ENCODE data around the gene SPINK5.

The SPINK5 gene

DNA sequence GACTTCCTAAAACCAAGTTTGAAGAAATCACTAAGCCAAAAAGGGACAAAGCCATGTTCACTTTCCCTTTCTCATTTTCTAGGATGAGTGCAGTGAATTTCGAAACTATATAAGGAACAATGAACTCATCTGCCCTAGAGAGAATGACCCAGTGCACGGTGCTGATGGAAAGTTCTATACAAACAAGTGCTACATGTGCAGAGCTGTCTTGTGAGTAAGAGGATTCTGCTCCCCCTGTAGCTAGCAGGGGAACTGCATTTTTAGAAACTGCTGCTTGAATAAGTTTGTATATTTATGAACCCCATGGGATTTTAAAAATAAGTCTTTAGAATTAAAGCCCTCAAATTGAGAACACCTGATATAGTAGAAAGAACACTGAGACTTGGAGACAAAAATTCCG, 61.9 kb downstream of the SPINK5 start:
- no peaks in the 10 kb centered on the region for H3K4me1 ChIP-seq (ENCODE audit: insufficient read depth, low read length)
- no peaks in the 10 kb centered on the region for H3K36me3 ChIP-seq (ENCODE audit: insufficient read depth, low read length)
- H2AFZ ChIP-seq (ENCODE audit: low read depth, low read length), result no peak overlapping the region
- no peaks in the 10 kb centered on the region for H3K9me3 ChIP-seq (ENCODE audit: low read length)
- no peak overlapping the region for H3K4me3 ChIP-seq (ENCODE audit: low read length)
- no peaks in the 10 kb centered on the region for H3K27me3 ChIP-seq (ENCODE audit: insufficient read depth, low read length)

GRCh38 chr5:148135091-148136048, 71.6 kb downstream of the SPINK5 start:
- Histone ChIP-seq H3K4me3 (ENCODE audit: low read length) (no peak overlapping the region), H3K4me1 (ENCODE audit: insufficient read depth, low read length) (no peaks in the 10 kb centered on the region), H3K27me3 (ENCODE audit: insufficient read depth, low read length) (peaks cover 2% of the 10 kb centered on the region), H3K9me3 (ENCODE audit: low read length) (no peaks in the 10 kb centered on the region), H2AFZ (ENCODE audit: low read depth, low read length) (no peak overlapping the region), H3K36me3 (ENCODE audit: insufficient read depth, low read length) (no peaks in the 10 kb centered on the region)

- H3K36me3 ChIP-seq (ENCODE audit: insufficient read depth, low read length), result no peaks in the 10 kb centered on the region
- no peak overlapping the region for H3K4me3 ChIP-seq (ENCODE audit: low read length)
- H3K27me3 ChIP-seq (ENCODE audit: insufficient read depth, low read length), result peaks cover 2% of the 10 kb centered on the region
- H3K4me1 ChIP-seq (ENCODE audit: insufficient read depth, low read length), result no peaks in the 10 kb centered on the region
- no peak overlapping the region for H2AFZ ChIP-seq (ENCODE audit: low read depth, low read length)
- no peaks in the 10 kb centered on the region for H3K9me3 ChIP-seq (ENCODE audit: low read length)
These were observed 77.1 kb downstream of the SPINK5 start for GRCh38 chr5:148140846-148141245.

- H2AFZ ChIP-seq (ENCODE audit: low read depth, low read length), result no peak overlapping the region
- H3K4me1 ChIP-seq (ENCODE audit: insufficient read depth, low read length), result no peaks in the 10 kb centered on the region
- H3K4me3 ChIP-seq (ENCODE audit: low read length), result no peak overlapping the region
- no peaks in the 10 kb centered on the region for H3K36me3 ChIP-seq (ENCODE audit: insufficient read depth, low read length)
- H3K9me3 ChIP-seq (ENCODE audit: low read length), result no peaks in the 10 kb centered on the region
- H3K27me3 ChIP-seq (ENCODE audit: insufficient read depth, low read length), result peaks cover 2% of the 10 kb centered on the region
These were observed 77.9 kb downstream of the SPINK5 start for GRCh38 chr5:148141645-148142044.

DNA sequence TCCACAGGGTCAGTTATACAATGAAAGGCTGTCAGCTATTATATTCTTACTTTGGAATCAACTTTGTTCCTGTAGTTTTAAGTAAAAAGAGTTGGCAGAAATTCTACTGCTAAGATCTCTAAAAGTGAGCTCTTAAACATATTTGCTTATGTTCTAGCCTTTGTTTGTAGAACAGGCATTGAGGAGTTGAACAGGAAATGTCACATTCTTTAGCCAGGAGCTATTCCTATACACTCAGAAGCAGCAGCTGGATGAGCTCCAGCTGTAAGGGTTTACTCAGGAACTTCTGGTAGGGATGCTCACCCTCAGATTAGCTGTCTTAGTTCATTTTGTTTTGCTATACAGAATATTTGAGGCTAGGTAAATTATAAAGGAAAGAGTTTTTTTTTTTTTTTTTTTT, 82.1 kb downstream of the SPINK5 start:
- no peaks in the 10 kb centered on the region for H3K9me3 ChIP-seq (ENCODE audit: low read length)
- no peaks in the 10 kb centered on the region for H3K36me3 ChIP-seq (ENCODE audit: insufficient read depth, low read length)
- no peaks in the 10 kb centered on the region for H3K4me1 ChIP-seq (ENCODE audit: insufficient read depth, low read length)
- H2AFZ ChIP-seq (ENCODE audit: low read depth, low read length), result no peak overlapping the region
- H3K4me3 ChIP-seq (ENCODE audit: low read length), result no peak overlapping the region
- H3K27me3 ChIP-seq (ENCODE audit: insufficient read depth, low read length), result no peaks in the 10 kb centered on the region

- H2AFZ ChIP-seq (ENCODE audit: low read depth, low read length), result no peak overlapping the region
- H3K4me3 ChIP-seq (ENCODE audit: low read length), result no peak overlapping the region
- H3K27me3 ChIP-seq (ENCODE audit: insufficient read depth, low read length), result no peaks in the 10 kb centered on the region
- no peaks in the 10 kb centered on the region for H3K36me3 ChIP-seq (ENCODE audit: insufficient read depth, low read length)
- H3K4me1 ChIP-seq (ENCODE audit: insufficient read depth, low read length), result no peaks in the 10 kb centered on the region
- H3K9me3 ChIP-seq (ENCODE audit: low read length), result no peaks in the 10 kb centered on the region
These were observed 82.7 kb downstream of the SPINK5 start for GRCh38 chr5:148146487-148146886.

DNA sequence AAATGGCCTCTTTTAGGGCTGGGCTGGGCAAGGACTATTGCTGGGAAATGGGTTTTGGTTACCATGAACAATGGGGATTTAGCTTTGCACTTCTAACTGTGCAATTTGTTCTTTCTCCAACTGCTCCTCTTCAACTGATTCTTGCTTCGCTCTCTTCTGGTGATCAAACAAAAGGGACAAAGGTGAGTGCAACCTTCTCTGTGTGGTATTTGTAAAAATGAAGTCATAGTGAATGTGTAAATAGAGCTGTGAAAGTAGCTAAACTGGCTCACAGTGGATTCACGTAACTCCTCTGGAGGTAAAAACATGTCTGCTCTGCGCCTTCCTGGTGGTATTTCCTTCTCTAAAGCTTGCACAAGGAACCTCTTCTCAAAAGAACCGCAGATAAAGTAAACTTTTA, 83.6 kb downstream of the SPINK5 start:
- Histone ChIP-seq H3K4me3 (ENCODE audit: low read length) (no peak overlapping the region), H3K27me3 (ENCODE audit: insufficient read depth, low read length) (no peaks in the 10 kb centered on the region), H3K4me1 (ENCODE audit: insufficient read depth, low read length) (no peaks in the 10 kb centered on the region), H3K36me3 (ENCODE audit: insufficient read depth, low read length) (no peaks in the 10 kb centered on the region), H2AFZ (ENCODE audit: low read depth, low read length) (no peak overlapping the region), H3K9me3 (ENCODE audit: low read length) (no peaks in the 10 kb centered on the region)

- Histone ChIP-seq H3K4me3 (ENCODE audit: low read length) (no peak overlapping the region), H3K36me3 (ENCODE audit: insufficient read depth, low read length) (no peaks in the 10 kb centered on the region), H3K27me3 (ENCODE audit: insufficient read depth, low read length) (no peaks in the 10 kb centered on the region), H3K4me1 (ENCODE audit: insufficient read depth, low read length) (no peaks in the 10 kb centered on the region), H2AFZ (ENCODE audit: low read depth, low read length) (no peak overlapping the region), H3K9me3 (ENCODE audit: low read length) (no peaks in the 10 kb centered on the region)
These were observed 88.1 kb downstream of the SPINK5 start for GRCh38 chr5:148151872-148152271.

- Histone ChIP-seq H2AFZ (ENCODE audit: low read depth, low read length) (no peak overlapping the region), H3K27me3 (ENCODE audit: insufficient read depth, low read length) (no peaks in the 10 kb centered on the region), H3K9me3 (ENCODE audit: low read length) (no peaks in the 10 kb centered on the region), H3K4me3 (ENCODE audit: low read length) (no peak overlapping the region), H3K36me3 (ENCODE audit: insufficient read depth, low read length) (no peaks in the 10 kb centered on the region), H3K4me1 (ENCODE audit: insufficient read depth, low read length) (no peaks in the 10 kb centered on the region)
These were observed 89.0 kb downstream of the SPINK5 start for GRCh38 chr5:148152781-148153180.

- Histone ChIP-seq H2AFZ (ENCODE audit: low read depth, low read length) (no peak overlapping the region), H3K9me3 (ENCODE audit: low read length) (no peaks in the 10 kb centered on the region), H3K4me3 (ENCODE audit: low read length) (no peak overlapping the region), H3K4me1 (ENCODE audit: insufficient read depth, low read length) (no peaks in the 10 kb centered on the region), H3K27me3 (ENCODE audit: insufficient read depth, low read length) (no peaks in the 10 kb centered on the region), H3K36me3 (ENCODE audit: insufficient read depth, low read length) (no peaks in the 10 kb centered on the region)
These were observed 92.8 kb downstream of the SPINK5 start for GRCh38 chr5:148156609-148157008.

DNA sequence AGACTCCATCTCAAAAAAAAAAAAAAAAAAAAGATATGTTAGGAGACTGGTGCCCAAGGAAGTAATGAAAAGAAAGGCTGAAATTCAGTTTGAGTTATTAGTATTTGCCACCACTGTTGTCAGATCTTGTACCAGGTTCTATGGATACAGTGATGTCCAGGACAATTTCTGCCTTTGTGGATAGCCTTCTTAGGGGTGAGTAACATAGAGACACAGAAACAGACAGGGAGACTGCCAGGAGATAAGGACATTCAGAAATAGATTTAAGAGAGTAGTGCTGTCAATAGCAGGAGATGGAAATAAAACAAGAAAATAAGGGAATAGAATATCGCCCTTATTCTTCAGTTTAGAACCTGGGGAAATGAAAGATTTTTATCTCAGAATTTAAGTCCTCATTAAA, 98.3 kb downstream of the SPINK5 start:
- Histone ChIP-seq H3K36me3 (ENCODE audit: insufficient read depth, low read length) (no peaks in the 10 kb centered on the region), H3K4me3 (ENCODE audit: low read length) (no peak overlapping the region), H3K4me1 (ENCODE audit: insufficient read depth, low read length) (no peaks in the 10 kb centered on the region), H3K27me3 (ENCODE audit: insufficient read depth, low read length) (peaks cover 2% of the 10 kb centered on the region), H2AFZ (ENCODE audit: low read depth, low read length) (no peak overlapping the region), H3K9me3 (ENCODE audit: low read length) (no peaks in the 10 kb centered on the region)

DNA sequence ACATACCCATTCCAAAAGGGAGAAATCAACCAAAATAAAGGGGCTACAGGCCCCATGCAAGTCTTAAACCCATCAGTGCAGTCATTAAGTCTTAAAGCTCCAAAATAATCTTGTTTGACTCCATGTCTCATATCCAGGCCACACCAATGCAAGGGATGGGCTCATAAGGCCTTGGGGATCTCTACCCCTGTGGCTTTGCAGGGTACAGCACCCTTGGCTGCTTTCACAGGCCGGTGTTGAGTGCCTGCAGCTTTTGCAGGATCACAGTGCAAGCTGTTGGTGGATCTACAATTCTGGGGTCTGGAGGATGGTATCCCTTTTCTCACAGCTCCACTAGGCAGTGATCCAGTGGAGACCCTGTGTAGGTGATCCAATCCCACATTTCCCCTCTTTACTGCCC, 99.6 kb downstream of the SPINK5 start:
- Histone ChIP-seq H3K9me3 (ENCODE audit: low read length) (no peaks in the 10 kb centered on the region), H3K4me1 (ENCODE audit: insufficient read depth, low read length) (no peaks in the 10 kb centered on the region), H3K36me3 (ENCODE audit: insufficient read depth, low read length) (no peaks in the 10 kb centered on the region), H3K27me3 (ENCODE audit: insufficient read depth, low read length) (peaks cover 2% of the 10 kb centered on the region), H2AFZ (ENCODE audit: low read depth, low read length) (no peak overlapping the region), H3K4me3 (ENCODE audit: low read length) (no peak overlapping the region)

DNA sequence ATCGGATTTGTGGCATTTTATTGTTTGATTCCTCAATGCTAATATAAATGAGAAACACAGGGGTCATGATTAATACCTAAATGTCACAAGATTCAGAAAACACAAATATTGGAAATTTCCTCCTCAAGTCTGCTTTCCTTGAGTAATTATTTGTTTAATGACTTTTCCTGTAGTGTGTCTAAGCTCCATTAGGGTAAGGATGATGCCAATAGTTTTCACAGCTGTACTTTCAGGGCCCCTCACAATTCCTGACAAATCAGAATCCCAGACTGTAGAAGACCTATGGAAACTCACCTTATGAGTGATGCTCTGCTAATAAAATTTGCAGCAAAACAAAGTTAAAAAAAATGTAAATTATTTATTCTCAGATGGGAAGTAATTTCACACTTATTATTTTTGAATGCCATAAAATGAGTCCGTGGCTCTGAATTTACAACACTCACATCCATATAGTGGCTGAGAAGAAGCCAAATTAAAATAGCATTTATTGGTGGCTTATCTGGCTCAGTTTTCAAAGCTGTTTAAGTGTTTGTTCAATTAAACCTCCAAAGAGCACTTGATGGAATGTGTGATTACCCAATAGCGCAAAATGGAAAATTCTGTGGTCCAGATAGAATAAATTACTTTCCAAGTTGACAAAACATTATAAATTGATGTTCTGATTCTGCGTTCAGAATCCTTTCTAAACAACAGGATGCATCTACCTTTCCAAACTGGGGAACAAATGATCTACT, 102.9 kb downstream of the SPINK5 start:
- Histone ChIP-seq H3K36me3 (ENCODE audit: insufficient read depth, low read length) (no peaks in the 10 kb centered on the region), H3K27me3 (ENCODE audit: insufficient read depth, low read length) (peaks cover 5% of the 10 kb centered on the region), H3K4me1 (ENCODE audit: insufficient read depth, low read length) (no peaks in the 10 kb centered on the region), H3K4me3 (ENCODE audit: low read length) (no peak overlapping the region), H2AFZ (ENCODE audit: low read depth, low read length) (no peak overlapping the region), H3K9me3 (ENCODE audit: low read length) (no peaks in the 10 kb centered on the region)

Measured in neuron (in vitro differentiated cells).